Measurements from ENCODE around the gene CHST8.

- TF ChIP-seq, protein P1, sequence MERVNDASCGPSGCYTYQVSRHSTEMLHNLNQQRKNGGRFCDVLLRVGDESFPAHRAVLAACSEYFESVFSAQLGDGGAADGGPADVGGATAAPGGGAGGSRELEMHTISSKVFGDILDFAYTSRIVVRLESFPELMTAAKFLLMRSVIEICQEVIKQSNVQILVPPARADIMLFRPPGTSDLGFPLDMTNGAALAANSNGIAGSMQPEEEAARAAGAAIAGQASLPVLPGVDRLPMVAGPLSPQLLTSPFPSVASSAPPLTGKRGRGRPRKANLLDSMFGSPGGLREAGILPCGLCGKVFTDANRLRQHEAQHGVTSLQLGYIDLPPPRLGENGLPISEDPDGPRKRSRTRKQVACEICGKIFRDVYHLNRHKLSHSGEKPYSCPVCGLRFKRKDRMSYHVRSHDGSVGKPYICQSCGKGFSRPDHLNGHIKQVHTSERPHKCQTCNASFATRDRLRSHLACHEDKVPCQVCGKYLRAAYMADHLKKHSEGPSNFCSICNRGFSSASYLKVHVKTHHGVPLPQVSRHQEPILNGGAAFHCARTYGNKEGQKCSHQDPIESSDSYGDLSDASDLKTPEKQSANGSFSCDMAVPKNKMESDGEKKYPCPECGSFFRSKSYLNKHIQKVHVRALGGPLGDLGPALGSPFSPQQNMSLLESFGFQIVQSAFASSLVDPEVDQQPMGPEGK (CRISPR knock-in tag; IDR thresholded peaks at IDR 0.05) = no peak
- TF ChIP-seq MYC (CRISPR knock-in tag; IDR thresholded peaks at IDR 0.05; ENCODE audit: borderline replicate concordance) (no peak), MEF2D (CRISPR knock-in tag; IDR thresholded peaks at IDR 0.05) (no peak), ZNF619 (CRISPR knock-in tag; IDR thresholded peaks at IDR 0.05) (no peak), BHLHE40 (IDR thresholded peaks at IDR 0.05; ENCODE audit: low read length) (no peak), ZNF737 (CRISPR knock-in tag; IDR thresholded peaks at IDR 0.05; ENCODE audit: borderline replicate concordance) (no peak), ZNF83 (CRISPR knock-in tag; IDR thresholded peaks at IDR 0.05; ENCODE audit: borderline replicate concordance) (no peak), HOXA3 (CRISPR knock-in tag; IDR thresholded peaks at IDR 0.05) (no peak), FOXM1 (CRISPR knock-in tag; IDR thresholded peaks at IDR 0.05) (no peak), EZH2 (conservative IDR thresholded peaks at IDR 0.05; ENCODE audit: low read depth, low read length) (no peak), ARID2 (CRISPR knock-in tag; IDR thresholded peaks at IDR 0.05; ENCODE audit: borderline replicate concordance) (no peak)
Measured at GRCh38 chr19:33745297-33745696, 123.5 kb downstream of the CHST8 start.

Data from HepG2 (cell line).